EH (cell line): ENCODE measurements around the gene DNAJC25.
"Not testable (repeated sequence)": the region's sequence is repeated elsewhere in the genome, so short reads cannot be mapped to it uniquely, and the experiment has no call there.

Experiments used
- DNase-seq: peaks from one replicate; pipeline ENCODE4 v3.0.0-alpha.2; 2015; ENCODE audit warnings: low read depth

DNAJC25 gene

DNA sequence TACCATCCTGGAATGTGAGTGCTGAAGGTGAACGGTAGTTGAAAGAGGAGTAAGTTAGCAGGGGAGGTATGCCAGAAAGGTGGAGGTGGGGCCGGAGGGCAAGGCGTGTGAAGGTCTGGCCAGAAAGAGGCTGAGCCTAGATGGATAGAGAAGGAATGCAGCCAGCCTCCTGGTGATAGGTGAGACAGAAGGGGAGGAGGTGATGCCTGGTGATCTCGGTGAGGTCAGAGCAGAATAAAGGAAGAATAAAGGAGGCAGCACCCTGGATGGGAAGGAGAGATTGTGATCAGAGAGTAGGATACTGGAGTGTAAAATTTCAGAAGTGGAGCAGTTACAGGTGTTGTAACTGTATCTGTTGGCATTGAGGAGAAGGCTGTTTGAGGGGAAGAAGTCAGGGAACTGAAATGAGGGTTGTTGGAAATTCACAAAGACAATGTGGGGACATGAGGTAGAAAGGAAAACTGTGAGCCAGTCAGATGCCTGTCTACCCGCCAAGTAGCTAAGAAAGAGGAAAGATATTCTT lies 32.2 kb downstream of the DNAJC25 start:
- DNase-seq = no peak

DNA sequence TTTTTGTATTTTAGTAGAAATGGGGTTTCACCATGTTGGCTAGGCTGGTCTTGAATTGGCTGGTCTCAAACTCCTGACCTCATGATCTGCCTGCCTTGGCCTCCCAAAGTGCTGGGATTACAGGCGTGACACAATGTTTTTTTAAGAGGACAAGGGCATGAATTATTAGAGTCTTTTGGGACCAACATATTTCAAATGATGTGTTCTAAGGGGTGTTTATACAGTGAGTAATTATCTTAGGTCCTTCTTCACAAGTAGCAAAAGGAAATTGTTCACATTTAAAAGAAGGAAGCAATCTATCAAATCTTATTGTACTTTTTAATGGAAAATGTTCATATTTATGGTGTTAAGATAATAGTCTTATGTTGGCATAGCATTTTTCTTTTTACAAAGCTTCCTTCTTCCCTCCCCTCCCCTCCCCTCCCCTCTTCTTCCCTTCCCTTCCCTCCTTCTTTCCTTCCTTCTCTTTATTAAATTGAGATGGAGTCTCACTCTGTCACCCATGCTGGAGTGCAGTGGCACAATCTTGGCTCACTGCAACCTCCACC lies 37.0 kb downstream of the DNAJC25 start:
- DNase-seq = no peak

DNA sequence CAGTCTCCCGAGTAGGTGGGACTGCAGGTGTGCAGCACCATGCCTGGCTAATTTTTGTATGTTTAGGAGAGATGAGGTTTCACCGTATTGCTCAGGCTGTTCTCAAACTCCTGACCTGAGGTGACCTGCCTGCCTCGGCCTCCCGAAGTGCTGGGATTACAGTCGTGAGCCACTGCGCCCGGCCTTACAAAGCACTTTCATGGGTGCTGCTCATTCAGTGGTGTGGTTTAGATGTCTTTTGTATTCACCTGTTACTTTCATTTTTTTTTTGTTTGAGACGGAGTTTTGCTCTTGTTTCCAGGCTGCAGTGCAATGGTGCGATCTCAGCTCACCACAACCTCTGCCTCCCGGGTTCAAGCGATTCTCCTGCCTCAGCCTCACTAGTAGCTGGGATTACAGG lies 37.5 kb downstream of the DNAJC25 start:
- DNase-seq = not testable (repeated sequence)

DNA sequence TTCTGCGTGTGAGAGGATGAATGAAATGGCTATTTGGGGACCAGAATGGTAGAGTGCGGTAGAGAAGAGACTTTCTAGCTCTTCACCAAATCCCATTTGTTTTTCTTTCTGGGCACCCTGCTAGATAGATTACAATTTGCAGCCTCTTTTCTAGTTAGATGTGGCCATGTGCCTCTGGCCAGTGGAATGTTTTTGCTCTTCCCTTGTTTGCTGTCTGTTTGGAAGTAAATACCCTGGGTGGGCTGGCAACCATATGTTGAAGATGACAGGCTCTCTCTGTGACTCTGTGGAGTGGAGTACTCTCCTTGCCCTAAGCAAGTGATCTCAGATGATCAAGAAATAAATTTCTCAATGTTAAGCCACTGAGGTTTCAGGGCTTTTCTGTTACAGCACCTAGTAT lies 43.2 kb downstream of the DNAJC25 start:
- no peak for DNase-seq

DNA sequence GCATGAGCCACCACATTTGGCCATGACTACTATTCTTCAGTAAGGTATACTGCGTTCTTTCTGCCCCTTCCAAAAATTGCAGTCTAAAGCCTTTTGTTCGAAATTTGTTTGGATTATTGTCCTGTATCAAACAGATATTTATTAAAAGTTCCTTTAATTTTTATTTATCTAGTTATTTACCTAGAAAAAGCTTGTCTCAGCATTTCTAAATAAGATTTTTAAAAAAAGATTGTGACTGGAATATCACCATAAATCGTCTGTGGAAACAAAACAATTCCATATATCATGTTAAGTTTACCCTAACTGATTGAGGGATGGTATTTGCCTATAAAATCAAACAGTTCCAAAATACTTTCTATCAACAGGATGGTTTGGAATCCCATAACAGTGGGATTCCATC lies 45.0 kb downstream of the DNAJC25 start:
- no peak for DNase-seq

DNA sequence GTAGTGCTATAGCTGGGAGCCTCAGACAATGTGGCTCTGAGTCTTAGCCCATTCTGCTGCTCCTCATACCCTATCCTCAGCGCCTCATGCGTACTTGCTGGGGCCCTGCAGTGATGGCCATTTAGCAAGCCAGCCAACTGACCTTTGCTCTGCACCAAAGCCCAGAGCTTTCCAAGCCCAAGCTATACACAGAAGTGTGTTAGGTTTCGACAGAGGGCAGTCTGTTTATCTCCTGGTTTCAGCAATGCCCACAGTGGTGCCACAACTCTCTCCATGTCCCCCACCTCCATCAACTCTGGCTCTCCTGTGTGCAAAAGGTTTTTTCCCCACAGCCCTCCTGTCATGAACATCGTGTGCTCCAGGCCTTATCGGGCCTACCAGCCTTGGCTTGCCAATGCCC lies 47.2 kb downstream of the DNAJC25 start:
- no peak for DNase-seq

DNA sequence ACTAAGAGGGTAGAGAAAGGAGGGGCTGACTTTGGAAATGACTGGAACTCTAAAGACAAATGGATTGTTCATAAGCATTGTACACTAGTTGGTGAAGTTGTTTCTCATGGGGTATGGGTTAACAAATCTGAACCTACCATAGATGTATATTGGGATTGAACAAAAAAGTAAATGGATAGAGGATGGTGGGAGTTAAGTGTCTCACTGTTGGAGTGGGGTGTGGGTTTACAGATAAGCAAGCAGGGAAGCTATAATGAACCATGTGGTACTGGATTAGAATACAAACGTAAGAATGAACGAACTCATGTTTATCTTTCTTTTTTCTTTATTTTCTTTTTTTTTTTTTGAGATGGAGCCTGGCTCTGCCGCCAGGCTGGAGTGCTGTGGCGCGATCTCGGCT lies 48.1 kb downstream of the DNAJC25 start:
- DNase-seq = no peak

DNA sequence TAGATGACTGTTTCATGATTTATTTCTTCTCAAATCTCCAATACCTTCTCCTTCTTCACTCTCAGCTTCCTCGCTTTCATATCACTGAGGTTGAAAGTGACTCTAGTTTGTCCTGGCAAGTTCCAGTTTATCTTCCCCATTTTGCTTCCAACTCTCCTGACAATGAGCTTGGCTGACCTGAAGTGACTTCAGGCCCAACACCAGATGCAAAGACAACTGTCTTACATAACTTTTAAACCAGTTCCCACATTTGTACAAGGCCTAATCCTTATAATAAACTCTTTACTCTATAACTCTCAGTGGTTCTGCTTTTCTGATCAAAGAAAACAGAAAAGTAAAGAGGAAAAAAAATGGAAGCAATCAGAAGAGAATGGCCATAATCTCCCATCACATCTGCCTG lies 52.3 kb downstream of the DNAJC25 start:
- DNase-seq = no peak

DNA sequence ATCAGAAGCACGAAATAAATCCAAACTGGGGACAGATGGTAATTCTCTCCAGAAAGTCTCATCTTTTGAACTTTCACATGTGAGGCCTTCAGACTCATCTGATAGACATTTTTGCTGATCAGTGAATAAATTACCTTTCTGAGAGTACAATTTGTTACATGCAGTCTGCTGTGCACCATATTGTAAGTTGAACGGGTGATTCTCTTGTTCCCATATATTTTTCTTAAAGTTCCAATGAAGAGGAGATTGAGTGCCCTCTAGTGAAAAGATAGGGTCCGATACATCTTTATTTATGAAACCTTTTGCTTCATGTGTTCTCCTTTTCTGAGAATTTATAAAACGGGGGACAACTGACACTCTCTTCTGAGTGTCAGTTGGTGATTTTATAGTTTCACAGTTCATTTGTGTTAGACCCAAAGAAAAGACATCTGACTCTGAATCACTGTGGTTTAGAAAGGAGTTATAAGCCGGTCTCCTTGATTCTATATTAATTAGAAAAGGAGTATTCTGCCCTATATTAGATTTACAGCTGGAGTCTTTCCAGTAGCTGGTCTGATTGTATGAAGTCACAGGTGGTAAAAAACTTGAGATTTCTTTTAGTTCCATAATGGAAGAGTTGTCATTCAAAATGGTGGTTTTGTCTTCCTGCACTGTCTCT lies 60.7 kb downstream of the DNAJC25 start:
- DNase-seq = peak; percentile 54

DNA sequence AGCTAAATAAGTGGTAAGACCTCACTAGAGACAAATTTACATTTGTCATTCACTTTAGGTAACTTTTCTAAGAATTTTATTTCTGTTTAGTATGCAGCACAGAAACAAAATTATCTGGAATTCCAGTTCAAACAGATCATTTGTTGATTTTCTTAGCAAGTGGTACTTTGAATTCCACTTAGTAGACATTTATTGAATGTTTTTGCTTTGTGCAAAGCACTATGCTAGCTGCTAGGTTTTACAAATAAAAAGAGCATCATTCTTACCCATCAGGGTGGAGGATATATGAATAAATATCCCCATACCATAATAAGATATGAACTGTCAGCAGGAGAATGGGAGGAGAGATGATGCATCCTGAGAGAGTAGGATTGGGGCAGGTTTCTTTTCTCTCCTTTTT lies 65.7 kb downstream of the DNAJC25 start:
- DNase-seq = no peak

DNA sequence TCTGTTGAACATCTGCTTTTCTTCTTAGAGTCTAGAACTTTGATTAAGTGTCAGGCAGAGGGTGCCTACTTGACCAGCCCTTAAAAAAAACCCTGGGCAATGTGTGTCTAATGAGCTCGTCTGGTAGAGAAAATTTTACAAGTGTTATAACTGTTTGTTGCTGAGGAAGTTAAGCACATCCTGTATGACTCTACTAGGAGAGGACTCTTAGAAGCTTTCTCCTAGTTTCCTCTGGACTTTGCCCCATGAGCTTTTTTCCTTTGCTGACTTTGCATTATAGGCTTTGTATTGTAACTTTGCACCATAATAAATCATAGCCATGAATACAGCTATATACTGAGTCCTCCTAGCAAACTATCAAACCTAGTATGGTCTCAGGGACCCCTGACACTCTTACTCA lies 69.6 kb downstream of the DNAJC25 start:
- peak; percentile 14 for DNase-seq
